SH-SY5Y (cell line): Measurements from ENCODE around the gene DEK.

ENCODE experiments used
- GATA2 ChIP-seq: IDR thresholded peaks from 2 replicates; pipeline ENCODE4 v1.6.1; 2011; ENCODE audit warnings: mild to moderate bottlenecking, low read depth, low read length
- GATA3 ChIP-seq: IDR thresholded peaks from 2 replicates; pipeline ENCODE4 v1.6.1; 2011; ENCODE audit warnings: low read depth, mild to moderate bottlenecking, low read length, moderate library complexity

- TF ChIP-seq GATA3 (no peak), GATA2 (peak; percentile 30; the same call in 1 of the 2 replicates)
These were observed 620 bp upstream of the DEK start for GRCh38 chr6:18264923-18265377.
